Caco-2 (cell line): ENCODE measurements around the gene CLNK. TPM values are rescaled to one million over a fixed set of nuclear protein-coding genes. Genes with fewer than 3 reads are reported as not detected.

Experiments
- BruUV-seq: library from RNA; stranded (reverse); fragments of 400-500 nt; replicated peaks from 2 replicates; lab custom pipeline; 2021; lab: Mats Ljungman, UMichigan
- CTCF ChIA-PET: fragments of 300-600 bp; sonication (Branson Sonifier 250); formaldehyde crosslinking; loops from one replicate; lab custom pipeline; 2022; ENCODE audit warnings: antibody characterized with exemption; lab: Charles Lee
- POLR2A ChIA-PET: fragments of 300-600 bp; sonication (Branson Sonifier 250); formaldehyde crosslinking; loops from one replicate; lab custom pipeline; 2022; ENCODE audit warnings: antibody characterized with exemption; lab: Charles Lee
- DNase-seq, 2 experiments: peaks; one replicate each; pipeline versions ENCODE4 v3.0.0 to v3.0.0-alpha.2; 2020 to 2022
- H3K27me3 ChIP-seq: replicated peaks from 2 replicates; pipeline ENCODE4 v1.6.0; 2011; ENCODE audit warnings: low read length; ENCODE audit not compliant: control insufficient read depth, insufficient read depth
- H3K36me3 ChIP-seq: 2 replicates; pipeline ENCODE4 v1.5.1; 2011; ENCODE audit warnings: low read length; ENCODE audit not compliant: control insufficient read depth, insufficient read depth
- H3K4me1 ChIP-seq: fragments of 250-450 bp; sonication (Bioruptor Pico); 2 replicates; pipeline ENCODE4 v1.5.1; 2020; ENCODE audit warnings: mild to moderate bottlenecking
- H3K4me3 ChIP-seq: 2 replicates; pipeline ENCODE4 v1.5.1; 2011; ENCODE audit warnings: low read depth, mild to moderate bottlenecking, control low read depth, low read length
- H3K9me3 ChIP-seq: fragments of 250-450 bp; sonication (Bioruptor Pico); 2 replicates; pipeline ENCODE4 v1.5.1; 2020; ENCODE audit warnings: mild to moderate bottlenecking, moderate library complexity
- H3K27ac Mint-ChIP-seq: one replicate; pipeline ENCODE4 v1.8.0; 2022; ENCODE audit warnings: mixed read lengths; ENCODE audit not compliant: unreplicated experiment
- H3K27me3 Mint-ChIP-seq: one replicate; pipeline ENCODE4 v1.8.0; 2022; ENCODE audit warnings: mixed read lengths; ENCODE audit not compliant: insufficient read depth, unreplicated experiment
- H3K36me3 Mint-ChIP-seq: one replicate; pipeline ENCODE4 v1.8.0; 2022; ENCODE audit warnings: mild to moderate bottlenecking, mixed read lengths; ENCODE audit not compliant: insufficient read depth, unreplicated experiment
- H3K4me1 Mint-ChIP-seq: one replicate; pipeline ENCODE4 v1.8.0; 2022; ENCODE audit warnings: low read depth, mixed read lengths; ENCODE audit not compliant: unreplicated experiment
- H3K4me3 Mint-ChIP-seq: one replicate; pipeline ENCODE4 v1.8.0; 2022; ENCODE audit warnings: mild to moderate bottlenecking, moderate library complexity, mixed read lengths; ENCODE audit not compliant: unreplicated experiment
- H3K9me3 Mint-ChIP-seq: one replicate; pipeline ENCODE4 v1.8.0; 2022; ENCODE audit warnings: mixed read lengths; ENCODE audit not compliant: unreplicated experiment
- CTCF ChIP-seq, 2 experiments: fragments of 200-600 bp in 1 of 2; IDR thresholded peaks; 1 replicate in 1 of 2; 2 replicates in 1 of 2; pipeline versions ENCODE4 v1.5.1 to v1.8.0; 2011 to 2022; ENCODE audit warnings: antibody characterized with exemption in 1 of 2, control low read depth in 1 of 2, inconsistent platforms in 1 of 2, low read depth in 1 of 2, low read length in 1 of 2, mild to moderate bottlenecking in 1 of 2, moderate library complexity in 1 of 2; ENCODE audit not compliant: insufficient read depth in 1 of 2, severe bottlenecking in 1 of 2, unreplicated experiment in 1 of 2
- intact Hi-C: fragments of 100-400 bp; cut with micrococcal nuclease; formaldehyde crosslinking; loops from one replicate; pipeline ENCODE4 v1.10.0; 2022; ENCODE audit not compliant: unreplicated experiment
- total RNA-seq: library from RNA; stranded (reverse); gene quantifications from 2 replicates; pipeline ENCODE4 v1.2.3, GENCODE V29; 2022

CLNK gene
- total RNA-seq, 1 experiment from 2014 or later: not detected

GRCh38 chr4:10567766-10568165, 116.8 kb downstream of the CLNK start:
- no peaks in the 10 kb centered on the region for H3K27me3 Mint-ChIP-seq
- Histone ChIP-seq H3K9me3 (no peaks in the 10 kb centered on the region), H3K4me1 (no peaks in the 10 kb centered on the region), H3K4me3 (no peak overlapping the region), H3K27me3 (no peaks in the 10 kb centered on the region), H3K36me3 (no peaks in the 10 kb centered on the region)
- H3K27ac Mint-ChIP-seq: no peak overlapping the region
- H3K4me3 Mint-ChIP-seq: no peak overlapping the region
- H3K4me1 Mint-ChIP-seq: no peaks in the 10 kb centered on the region
- POLR2A ChIA-PET: no interaction called here
- H3K9me3 Mint-ChIP-seq: peaks cover 17% of the 10 kb centered on the region
- TF ChIP-seq CTCF (IDR thresholded peaks at IDR 0.05; ENCODE audit: insufficient read depth in 1 of 2, low read depth in 1 of 2, low read length in 1 of 2, severe bottlenecking in 1 of 2, unreplicated experiment in 1 of 2): no peak
- DNase-seq: no peak
- no TSS peak for BruUV-seq
- CTCF ChIA-PET: no interaction called here
- H3K36me3 Mint-ChIP-seq: no peaks in the 10 kb centered on the region
- intact Hi-C loops: no loop called here

GRCh38 chr4:10565166-10565780, 119.3 kb downstream of the CLNK start:
- ChIA-PET POLR2A (no interaction called here), CTCF (no interaction called here)
- H3K27me3 Mint-ChIP-seq: no peaks in the 10 kb centered on the region
- H3K36me3 ChIP-seq: no peaks in the 10 kb centered on the region
- no peak for TF ChIP-seq CTCF (IDR thresholded peaks at IDR 0.05; ENCODE audit: insufficient read depth in 1 of 2, low read depth in 1 of 2, low read length in 1 of 2, severe bottlenecking in 1 of 2, unreplicated experiment in 1 of 2)
- no peaks in the 10 kb centered on the region for H3K27me3 ChIP-seq
- no peaks in the 10 kb centered on the region for H3K4me1 ChIP-seq
- BruUV-seq: no TSS peak
- H3K27ac Mint-ChIP-seq: no peak overlapping the region
- no peak for DNase-seq
- H3K4me3 Mint-ChIP-seq: no peak overlapping the region
- H3K36me3 Mint-ChIP-seq: no peaks in the 10 kb centered on the region
- H3K4me1 Mint-ChIP-seq: no peaks in the 10 kb centered on the region
- no peaks in the 10 kb centered on the region for H3K9me3 ChIP-seq
- peaks cover 15% of the 10 kb centered on the region for H3K9me3 Mint-ChIP-seq
- intact Hi-C loops: no loop called here
- no peak overlapping the region for H3K4me3 ChIP-seq

- no peak overlapping the region for H3K4me3 Mint-ChIP-seq
- no peak overlapping the region for H3K27ac Mint-ChIP-seq
- TF ChIP-seq CTCF (IDR thresholded peaks at IDR 0.05; ENCODE audit: insufficient read depth in 1 of 2, low read depth in 1 of 2, low read length in 1 of 2, severe bottlenecking in 1 of 2, unreplicated experiment in 1 of 2): peak; percentile 70 to 75
- H3K27me3 Mint-ChIP-seq: peaks cover 3% of the 10 kb centered on the region
- ChIA-PET POLR2A (no interaction called here), CTCF (no interaction called here)
- DNase-seq: peak; percentile 43 to 70
- H3K4me1 Mint-ChIP-seq: no peaks in the 10 kb centered on the region
- no peaks in the 10 kb centered on the region for H3K36me3 ChIP-seq
- H3K4me1 ChIP-seq: no peaks in the 10 kb centered on the region
- no peaks in the 10 kb centered on the region for H3K27me3 ChIP-seq
- intact Hi-C loops: loop anchor here (1.0 to 10.0 kb wide), 3 partner anchors 870 to 1400 kb away; partner anchors contain the start of gene HS3ST1
- H3K36me3 Mint-ChIP-seq: no peaks in the 10 kb centered on the region
- no TSS peak for BruUV-seq
- no peak overlapping the region for H3K4me3 ChIP-seq
- H3K9me3 ChIP-seq: no peaks in the 10 kb centered on the region
- no peaks in the 10 kb centered on the region for H3K9me3 Mint-ChIP-seq
Measured at GRCh38 chr4:10554694-10555093, 129.9 kb downstream of the CLNK start.
